GM18951 (cell line): ENCODE measurements around the gene TTC3.
"Not testable (repeated sequence)": the region's sequence is repeated elsewhere in the genome, so short reads cannot be mapped to it uniquely, and the experiment has no call there.

Source experiments
- POLR2A ChIP-seq: IDR thresholded peaks from 4 replicates; pipeline ENCODE4 v1.6.1; 2011; ENCODE audit warnings: mild to moderate bottlenecking; ENCODE audit not compliant: insufficient read length, insufficient read depth; ENCODE audit errors: extremely low read depth
- in situ Hi-C: fragments of 300-500 bp; cut with MboI; formaldehyde crosslinking; loops from one replicate; pipeline ENCODE4 v1.12.0; 2022; ENCODE audit warnings: low sequenced_read_pairs, mixed read lengths, inconsistent platforms; ENCODE audit not compliant: unreplicated experiment

Gene TTC3

GRCh38 chr21:37072988-37073416 is at the start of gene TTC3, which contains the start of gene PIGP:
TSS of gene TTC3 (plus strand) at chr21:37073254. CDS start at chr21:37087258, 14,004 bp downstream.
TSS of gene PIGP (minus strand) at chr21:37073071. CDS start at chr21:37072515, 556 bp downstream.
- TF ChIP-seq POLR2A: peak; percentile 82
- in situ Hi-C loops: no loop called here

- in situ Hi-C loops: no loop called here
- no peak for TF ChIP-seq POLR2A
Observed at GRCh38 chr21:37026499-37026898, 46.6 kb upstream of the TTC3 start.

GRCh38 chr21:37028570-37028969 is 44.5 kb upstream of the TTC3 start:
- in situ Hi-C loops: no loop called here
- TF ChIP-seq POLR2A: no peak

- TF ChIP-seq POLR2A: no peak
- in situ Hi-C loops: no loop called here
Observed at GRCh38 chr21:37030864-37031263, 42.2 kb upstream of the TTC3 start.

GRCh38 chr21:37032293-37032692 is 40.8 kb upstream of the TTC3 start:
- TF ChIP-seq POLR2A: no peak
- in situ Hi-C loops: no loop called here

- TF ChIP-seq POLR2A: no peak
- in situ Hi-C loops: no loop called here
Observed at GRCh38 chr21:37032877-37033471, 40.1 kb upstream of the TTC3 start.

- in situ Hi-C loops: not testable (repeated sequence)
Observed at GRCh38 chr21:37034394-37034793, 38.7 kb upstream of the TTC3 start.

GRCh38 chr21:37036177-37036576 is 36.9 kb upstream of the TTC3 start:
- TF ChIP-seq POLR2A: no peak
- in situ Hi-C loops: no loop called here

GRCh38 chr21:37039411-37040075 is 33.5 kb upstream of the TTC3 start:
- no peak for TF ChIP-seq POLR2A
- in situ Hi-C loops: no loop called here

GRCh38 chr21:37040212-37040611 is 32.8 kb upstream of the TTC3 start:
- in situ Hi-C loops: no loop called here
- no peak for TF ChIP-seq POLR2A

GRCh38 chr21:37041706-37042271 is 31.3 kb upstream of the TTC3 start:
- no peak for TF ChIP-seq POLR2A
- in situ Hi-C loops: no loop called here

- in situ Hi-C loops: no loop called here
Observed at GRCh38 chr21:37043818-37044217, 29.2 kb upstream of the TTC3 start.

GRCh38 chr21:37044643-37045042 is 28.4 kb upstream of the TTC3 start:
- no peak for TF ChIP-seq POLR2A
- in situ Hi-C loops: no loop called here

More at GRCh38 chr21:37043818-37044217, 29.2 kb upstream of the TTC3 start:
- TF ChIP-seq POLR2A: no peak

- no peak for TF ChIP-seq POLR2A
- in situ Hi-C loops: no loop called here
Observed at GRCh38 chr21:37045149-37045548, 27.9 kb upstream of the TTC3 start.
